GM10266 (cell line): Measurements from ENCODE around the gene FILIP1.

Source experiments
- DNase-seq: peaks from one replicate; pipeline ENCODE4 v3.0.0; 2012; ENCODE audit errors: extremely low spot score
- CTCF ChIP-seq: IDR thresholded peaks from 2 replicates; pipeline ENCODE4 v1.5.1; 2012; ENCODE audit warnings: mild to moderate bottlenecking, low read depth; ENCODE audit not compliant: control insufficient read depth, insufficient read depth; ENCODE audit errors: missing control alignments

The FILIP1 gene

DNA sequence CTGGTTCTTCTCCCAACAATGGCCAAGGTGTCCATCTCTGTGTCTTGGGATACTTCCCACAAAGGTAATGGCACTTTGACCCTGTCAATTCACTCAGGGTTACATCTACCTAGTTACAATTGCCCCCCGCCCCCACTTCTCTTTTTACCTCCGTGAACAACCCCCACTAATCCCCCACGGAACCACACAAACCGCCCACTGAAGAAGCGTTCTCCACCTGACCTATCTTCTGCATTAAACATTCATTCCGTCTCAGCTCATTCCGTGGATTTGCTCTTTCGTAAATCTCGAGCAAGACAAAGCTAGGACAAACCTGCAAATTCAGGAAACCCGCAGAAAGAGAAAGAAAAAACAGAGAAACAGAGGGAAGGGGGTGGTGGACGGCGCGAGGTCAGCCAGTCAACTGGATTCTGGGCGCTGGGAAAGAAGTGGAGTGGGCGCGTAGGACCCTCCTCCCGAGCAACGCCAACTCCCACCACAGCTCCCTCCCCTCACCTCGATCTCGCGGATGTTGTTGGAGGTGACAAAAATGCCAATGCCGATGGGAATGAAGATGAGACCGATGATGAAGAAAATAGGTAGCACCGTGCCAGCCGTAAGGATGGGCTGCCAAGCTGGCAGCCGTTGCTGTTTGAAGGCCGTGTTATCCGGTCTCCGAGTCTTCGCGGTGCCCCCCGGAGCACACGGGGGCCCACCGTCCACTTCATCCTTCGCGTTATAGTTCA, 209.5 kb downstream of the FILIP1 start:
- TF ChIP-seq CTCF: no peak
- peak; percentile 15 for DNase-seq

DNA sequence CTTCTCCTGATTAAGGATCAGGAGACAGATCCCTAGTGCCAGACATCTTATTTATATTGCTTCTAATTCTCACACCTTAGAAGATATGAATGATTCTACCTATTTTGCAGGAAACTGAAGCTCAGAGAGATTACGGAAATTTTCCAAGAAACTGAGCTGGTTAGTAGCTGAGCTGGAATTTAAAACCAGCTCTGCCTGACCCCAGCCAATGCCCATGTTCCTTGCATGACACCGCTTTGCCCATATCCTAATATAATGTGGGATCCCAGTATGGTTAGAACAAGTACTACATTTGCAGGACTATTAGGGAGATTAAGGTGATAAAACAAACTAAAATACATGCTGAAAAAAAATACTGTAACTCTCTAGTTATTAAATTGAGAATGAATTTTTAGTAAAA, 210.9 kb downstream of the FILIP1 start:
- TF ChIP-seq CTCF: no peak
- DNase-seq: no peak

DNA sequence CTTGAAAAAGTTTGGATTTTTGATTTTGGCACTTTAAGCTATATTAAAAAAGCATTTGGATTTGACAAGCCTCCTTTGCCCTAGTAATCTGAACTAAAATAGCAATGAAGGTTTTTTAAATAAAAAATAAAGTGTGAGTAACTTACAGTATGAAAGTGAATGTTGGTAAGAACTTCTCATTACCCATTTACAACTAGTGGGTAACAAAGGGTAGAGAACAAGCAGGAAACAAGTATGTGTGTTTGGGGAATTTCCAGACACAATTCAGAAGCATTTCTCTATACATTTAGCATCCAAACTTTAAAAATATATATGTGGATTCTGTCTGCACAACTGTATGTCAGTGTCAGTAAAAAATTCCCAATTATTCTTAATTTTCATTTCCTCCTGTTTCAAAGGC, 211.9 kb downstream of the FILIP1 start:
- TF ChIP-seq CTCF: no peak
- DNase-seq: peak; percentile 23

GRCh38 chr6:75280131-75280855, 213.3 kb downstream of the FILIP1 start:
- no peak for DNase-seq
- TF ChIP-seq CTCF: no peak

GRCh38 chr6:75279418-75279817, 214.2 kb downstream of the FILIP1 start:
- TF ChIP-seq CTCF: no peak
- no peak for DNase-seq

- no peak for DNase-seq
- TF ChIP-seq CTCF: no peak
These were observed 215.0 kb downstream of the FILIP1 start for GRCh38 chr6:75278474-75279077.

DNA sequence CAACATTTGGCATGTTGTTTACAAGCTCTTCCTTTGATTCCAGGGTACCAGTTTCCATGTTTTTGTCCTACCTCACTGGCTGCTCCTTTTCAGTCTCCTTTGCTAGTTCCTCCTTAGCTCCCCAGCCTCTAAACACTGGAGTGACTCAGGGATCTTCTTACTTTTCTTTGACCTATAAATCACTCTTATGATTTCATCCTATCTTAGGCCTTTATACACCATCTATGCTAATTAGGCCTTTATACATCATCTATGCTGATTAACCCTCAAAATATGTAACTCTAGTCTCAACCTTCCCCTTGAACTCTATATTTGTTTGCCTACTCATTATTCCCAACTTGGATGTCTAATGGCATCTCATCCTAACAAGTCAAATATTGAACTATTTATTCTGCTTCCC, 218.5 kb downstream of the FILIP1 start:
- no peak for TF ChIP-seq CTCF
- no peak for DNase-seq
